HepG2 (cell line): ENCODE results near the gene CD7. TPM values are rescaled to one million over a fixed set of nuclear protein-coding genes. Genes with fewer than 3 reads are reported as not detected.

ENCODE experiments used
- ATF2 ChIP-seq: sonication (generic); formaldehyde crosslinking; IDR thresholded peaks from 2 replicates; pipeline ENCODE4 v1.4.0; 2020; ENCODE audit warnings: missing genetic modification reagents
- ATF7 ChIP-seq, 2 experiments: fragments of 450-650 bp in 1 of 2; sonication (generic) in 1 of 2; formaldehyde crosslinking in 1 of 2; IDR thresholded peaks; 2 replicates each; pipeline versions ENCODE4 v1.4.0 to v1.6.1; 2016 to 2020; ENCODE audit warnings: antibody characterized with exemption in 1 of 2, mild to moderate bottlenecking in 1 of 2, missing genetic modification reagents in 1 of 2
- CCAR2 ChIP-seq: fragments of 200-400 bp; formaldehyde crosslinking; optimal IDR thresholded peaks from 2 replicates; pipeline ENCODE3; 2018; ENCODE audit warnings: low read depth, mild to moderate bottlenecking, low read length, moderate library complexity
- CREB1 ChIP-seq, 2 experiments: fragments of 450-650 bp in 1 of 2; IDR thresholded peaks; 2 replicates each; pipeline ENCODE4 v1.6.1; 2016 to 2017; ENCODE audit warnings: control low read depth in 1 of 2, mild to moderate bottlenecking in 1 of 2, missing compliant biosample characterization in 1 of 2, missing genetic modification characterization in 1 of 2
- ELF1 ChIP-seq: sonication (generic); formaldehyde crosslinking; IDR thresholded peaks from 2 replicates; pipeline ENCODE4 v1.4.0; 2020; ENCODE audit warnings: missing genetic modification reagents
- GABPB1 ChIP-seq: IDR thresholded peaks from 2 replicates; pipeline ENCODE4 v1.6.1; 2016; ENCODE audit warnings: mild to moderate bottlenecking, missing genetic modification reagents, moderate library complexity, missing compliant biosample characterization
- GPN1 ChIP-seq: sonication (generic); formaldehyde crosslinking; IDR thresholded peaks from 2 replicates; pipeline ENCODE4 v1.5.1; 2020; ENCODE audit warnings: missing genetic modification reagents, borderline replicate concordance
- GZF1 ChIP-seq: sonication (generic); formaldehyde crosslinking; IDR thresholded peaks from 2 replicates; pipeline ENCODE4 v1.5.1; 2020; ENCODE audit warnings: mild to moderate bottlenecking, missing genetic modification reagents
- KAT2B ChIP-seq: fragments of 150-350 bp; IDR thresholded peaks from 2 replicates; pipeline ENCODE4 v1.6.1; 2014; ENCODE audit warnings: low read depth, low read length, borderline replicate concordance
- KDM5B ChIP-seq: sonication (generic); formaldehyde crosslinking; IDR thresholded peaks from 2 replicates; pipeline ENCODE4 v1.4.0; 2020; ENCODE audit warnings: missing genetic modification reagents, mild to moderate bottlenecking, borderline replicate concordance
- PHF5A ChIP-seq: IDR thresholded peaks from one replicate; pipeline ENCODE4 v1.6.1; 2018; ENCODE audit warnings: low read depth, missing genetic modification reagents; ENCODE audit not compliant: unreplicated experiment
- RAD51 ChIP-seq: fragments of 450-650 bp; IDR thresholded peaks from 2 replicates; pipeline ENCODE4 v1.6.1; 2016; ENCODE audit warnings: borderline replicate concordance
- SCMH1 ChIP-seq: sonication (generic); formaldehyde crosslinking; IDR thresholded peaks from 2 replicates; pipeline ENCODE4 v1.9.0; 2021; ENCODE audit warnings: missing genetic modification reagents, mild to moderate bottlenecking, borderline replicate concordance
- TRAFD1 ChIP-seq: sonication (generic); formaldehyde crosslinking; IDR thresholded peaks from 2 replicates; pipeline ENCODE4 v1.5.1; 2020; ENCODE audit warnings: missing genetic modification reagents, mild to moderate bottlenecking, borderline replicate concordance
- ZBTB25 ChIP-seq: IDR thresholded peaks from 2 replicates; pipeline ENCODE4 v1.6.1; 2018; ENCODE audit warnings: missing genetic modification reagents
- ZNF263 ChIP-seq: sonication (generic); formaldehyde crosslinking; IDR thresholded peaks from 2 replicates; pipeline ENCODE4 v1.4.0; 2020; ENCODE audit warnings: missing genetic modification reagents
- ZNF383 ChIP-seq: sonication (generic); formaldehyde crosslinking; IDR thresholded peaks from 2 replicates; pipeline ENCODE4 v1.4.0; 2020; ENCODE audit warnings: missing genetic modification reagents, mild to moderate bottlenecking, borderline replicate concordance
- ZNF547 ChIP-seq: sonication (generic); formaldehyde crosslinking; IDR thresholded peaks from 2 replicates; pipeline ENCODE4 v1.5.1; 2020; ENCODE audit warnings: mild to moderate bottlenecking, missing genetic modification reagents
- ZNF652 ChIP-seq: IDR thresholded peaks from 2 replicates; pipeline ENCODE4 v1.6.1; 2016; ENCODE audit warnings: low read depth, borderline replicate concordance
- ZNF75D ChIP-seq: sonication (generic); formaldehyde crosslinking; IDR thresholded peaks from 2 replicates; pipeline ENCODE4 v1.8.1; 2023; ENCODE audit warnings: missing genetic modification reagents, mild to moderate bottlenecking, borderline replicate concordance
- ZNF790 ChIP-seq: sonication (generic); formaldehyde crosslinking; IDR thresholded peaks from 2 replicates; pipeline ENCODE4 v1.8.0; 2022; ENCODE audit warnings: missing genetic modification reagents, mild to moderate bottlenecking, borderline replicate concordance
- ZSCAN21 ChIP-seq: sonication (generic); formaldehyde crosslinking; IDR thresholded peaks from 2 replicates; pipeline ENCODE4 v1.8.0; 2022; ENCODE audit warnings: mild to moderate bottlenecking, missing genetic modification reagents, moderate library complexity, borderline replicate concordance
- polyA plus RNA-seq, 8 experiments: library from polyadenylated mRNA; depleted of rRNA in 3 of 8; stranded (reverse) in 7 of 8; unstranded in 1 of 8; fragments of >200 nt; fragmentation: Illumina TruSeq in 4 of 8; extraction: Trizol in 4 of 8; gene quantifications; 2 replicates each; pipeline versions ENCODE4 v1.2.1 to v1.2.3, GENCODE V29; 2011 to 2016; ENCODE audit warnings: low read depth in 4 of 8, missing spikeins in 1 of 8, mixed read lengths in 1 of 8; ENCODE audit not compliant: insufficient read depth in 1 of 8
- total RNA-seq, 5 experiments: library from RNA; depleted of rRNA; stranded (reverse); fragments of >200 nt; fragmentation: Illumina TruSeq; extraction: Trizol; gene quantifications; 2 replicates each; pipeline ENCODE4 v1.2.3, GENCODE V29; 2016; ENCODE audit warnings: low read depth in 1 of 5

Gene CD7
- total and polyA plus RNA-seq, 2 of the 13 experiments (the other 11 are each of a cell fraction or from before 2014, with no cell fraction given): 67.6 to 76.4 TPM

- peak; percentile 91 for TF ChIP-seq ATF2
- peak; percentile 93 for TF ChIP-seq ATF7 (IDR thresholded peaks at IDR 0.05)
- peak; percentile 96 for TF ChIP-seq ATF7 (CRISPR knock-in tag; IDR thresholded peaks at IDR 0.05)
- TF ChIP-seq TRAFD1 (CRISPR knock-in tag): no peak; the same call in 1 of the 2 replicates
- TF ChIP-seq PHF5A: peak; percentile 36
- peak; percentile 89; the same call in 1 of the 2 replicates for TF ChIP-seq ZBTB25 (CRISPR knock-in tag)
- peak; percentile 98 for TF ChIP-seq ZNF547 (CRISPR knock-in tag)
- TF ChIP-seq ELF1: peak; percentile 62
- peak; percentile 89 for TF ChIP-seq KDM5B (CRISPR knock-in tag)
- no peak for TF ChIP-seq ZNF652
- peak; percentile 85 for TF ChIP-seq ZSCAN21 (CRISPR knock-in tag)
- peak; percentile 94 for TF ChIP-seq GABPB1 (CRISPR knock-in tag)
- TF ChIP-seq SCMH1: no peak
- TF ChIP-seq ZNF383 (CRISPR knock-in tag): peak; percentile 61; the same call in 1 of the 2 replicates
- no peak for TF ChIP-seq CCAR2
- TF ChIP-seq ZNF790 (CRISPR knock-in tag): peak; percentile 94; the same call in 1 of the 2 replicates
- no peak for TF ChIP-seq RAD51
- TF ChIP-seq GPN1: no peak
- no peak for TF ChIP-seq KAT2B
- TF ChIP-seq ZNF75D (CRISPR knock-in tag): peak; percentile 93; the same call in 1 of the 2 replicates
- TF ChIP-seq ZNF263 (CRISPR knock-in tag): peak; percentile 25; the same call in 1 of the 2 replicates
- peak; percentile 99 for TF ChIP-seq CREB1 (IDR thresholded peaks at IDR 0.05)
- TF ChIP-seq CREB1 (CRISPR knock-in tag; IDR thresholded peaks at IDR 0.05): peak; percentile 93
- TF ChIP-seq GZF1 (CRISPR knock-in tag): peak; percentile 85
- TF ChIP-seq, all 625 proteins: peak for 360
Measured at GRCh38 chr17:82273327-82274133, 43.9 kb downstream of the CD7 start, which contains the start of gene CSNK1D (continued).
